A549 (cell line): ENCODE data around the gene TMEM108.

ENCODE experiments used
- MAX ChIP-seq: IDR thresholded peaks from 2 replicates; pipeline ENCODE4 v1.6.1; 2012
- POLR2A ChIP-seq: IDR thresholded peaks from 2 replicates; pipeline ENCODE4 v1.6.1; 2012; ENCODE audit warnings: mild to moderate bottlenecking, low read length
- RARB ChIP-seq: fragments of 250-450 bp; sonication (Bioruptor Pico); IDR thresholded peaks from 2 replicates; pipeline ENCODE4 v1.8.0; 2021; ENCODE audit warnings: mild to moderate bottlenecking, moderate library complexity

- TF ChIP-seq RARB (no peak), MAX (no peak), POLR2A (no peak)
These were observed 226.7 kb downstream of the TMEM108 start for GRCh38 chr3:133264920-133265319.
